Cortex of kidney (tissue), 1 donor: ENCODE data around the gene ZNF778.

Source experiments
- DNase-seq: peaks from one replicate; lab custom pipeline; 2025; lab: John Stamatoyannopoulos, UW

Gene ZNF778

DNA sequence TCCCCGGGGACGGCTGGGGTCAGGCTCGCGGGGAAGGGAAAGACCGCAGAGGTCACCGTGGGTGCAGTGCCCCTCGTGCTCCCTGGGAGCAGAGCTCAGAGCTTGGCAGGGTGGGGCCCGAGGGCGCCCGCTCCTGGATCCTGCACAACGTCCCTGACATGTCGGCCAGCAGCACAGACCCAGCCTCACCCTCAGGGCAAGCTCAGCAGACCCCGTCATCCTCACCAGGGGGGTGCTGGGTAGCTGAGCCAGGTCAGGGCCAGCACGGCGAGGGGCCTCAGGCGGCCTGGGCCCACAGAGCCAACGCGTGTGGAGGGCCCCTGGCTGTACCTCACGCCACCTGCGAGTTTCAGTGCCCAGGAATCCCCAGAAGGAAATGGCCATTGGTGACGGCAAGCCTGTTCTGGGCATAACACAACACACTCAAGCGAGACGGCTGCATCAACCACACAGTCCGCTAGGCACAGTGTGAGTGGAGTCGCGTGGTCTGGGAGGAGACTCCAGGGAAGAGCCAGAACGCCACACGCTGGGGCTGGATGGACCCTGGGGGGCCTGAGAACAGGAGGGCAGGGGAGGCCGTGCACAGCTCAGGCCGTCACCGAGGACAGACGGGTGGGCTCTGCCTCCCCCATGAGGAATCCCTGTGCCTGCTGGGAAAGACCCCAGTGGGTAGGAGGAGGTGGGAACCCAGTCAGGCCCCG lies 60.3 kb downstream of the ZNF778 start:
- no peak for DNase-seq

DNA sequence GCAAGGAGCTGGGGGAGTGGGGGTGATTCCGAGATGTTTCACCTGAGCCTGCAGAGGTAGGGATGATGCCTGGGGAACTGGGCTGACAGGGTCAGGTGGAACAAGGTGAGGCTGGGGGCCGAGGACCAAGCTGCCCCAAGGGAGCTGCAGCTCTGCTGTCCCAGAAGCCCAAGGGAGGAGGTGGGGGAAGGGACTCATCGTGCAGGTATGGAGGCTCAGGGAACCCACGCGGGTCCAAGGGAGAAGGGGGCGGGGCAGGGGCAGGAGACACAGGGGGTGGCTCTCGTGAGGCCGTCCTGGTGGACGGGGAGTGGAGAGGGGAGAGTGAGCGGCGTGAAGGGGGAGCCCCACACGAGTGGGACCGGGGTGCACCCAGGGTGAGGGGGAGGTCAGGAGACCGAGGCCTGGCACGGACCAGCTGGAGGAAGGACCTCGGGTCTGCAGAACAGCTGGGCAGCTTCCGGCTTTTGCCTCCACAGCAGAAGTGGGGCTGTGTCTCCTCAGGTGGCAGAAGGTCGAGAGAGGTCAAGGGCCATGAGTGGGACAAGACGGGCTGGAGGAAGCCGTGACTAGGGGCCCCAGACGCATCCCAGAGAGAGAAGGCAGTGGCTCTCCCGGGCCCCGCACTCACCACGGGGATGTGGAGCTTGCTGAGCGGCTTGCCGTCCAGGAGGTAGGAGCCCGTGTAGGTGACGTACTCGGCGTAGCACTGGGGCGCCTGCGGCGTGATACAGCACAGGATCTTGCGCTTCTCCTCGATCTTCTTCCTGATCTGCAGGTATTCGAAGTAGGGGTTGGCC lies 61.1 kb downstream of the ZNF778 start:
- DNase-seq = no peak

DNA sequence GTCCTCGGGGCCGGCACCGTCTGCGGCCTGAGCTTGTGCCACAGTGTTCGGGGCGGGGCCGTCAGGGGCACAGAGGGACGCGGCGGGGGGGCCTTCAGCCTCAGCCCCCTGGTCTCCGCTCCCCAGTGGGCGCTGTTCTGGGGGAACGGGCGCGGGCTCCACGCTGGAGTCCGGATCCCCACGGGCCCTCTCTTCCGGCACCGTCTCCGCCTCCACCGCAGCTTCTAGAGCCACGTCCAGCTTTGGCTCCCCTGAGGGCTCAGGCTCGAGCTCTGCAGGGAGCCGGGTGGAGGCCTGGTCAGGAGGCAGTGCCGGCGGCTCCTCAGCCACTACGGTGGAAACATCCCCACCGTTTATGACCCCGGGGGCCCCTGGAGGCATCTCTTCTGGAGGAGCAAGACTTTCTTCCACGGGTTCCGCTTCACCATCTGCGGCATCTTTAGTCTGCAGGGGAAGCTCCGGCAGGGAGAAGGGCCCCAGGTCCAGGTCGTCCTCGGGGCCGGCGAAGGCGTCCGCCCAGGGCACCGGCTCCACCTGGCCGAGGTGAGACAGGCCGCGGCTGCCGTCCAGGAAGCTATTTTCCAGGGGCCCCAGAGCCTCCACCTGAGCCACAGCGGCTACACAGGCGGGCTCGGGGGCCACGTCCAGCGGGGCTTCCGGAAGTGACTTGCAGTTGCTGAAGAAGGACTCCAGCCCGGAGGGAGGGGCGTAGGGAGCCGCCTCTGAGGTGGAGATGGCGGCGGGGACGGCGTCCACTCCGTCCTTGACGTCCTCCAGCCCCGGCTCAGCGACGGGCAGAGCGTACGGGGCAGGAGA lies 62.4 kb downstream of the ZNF778 start:
- DNase-seq = no peak

DNA sequence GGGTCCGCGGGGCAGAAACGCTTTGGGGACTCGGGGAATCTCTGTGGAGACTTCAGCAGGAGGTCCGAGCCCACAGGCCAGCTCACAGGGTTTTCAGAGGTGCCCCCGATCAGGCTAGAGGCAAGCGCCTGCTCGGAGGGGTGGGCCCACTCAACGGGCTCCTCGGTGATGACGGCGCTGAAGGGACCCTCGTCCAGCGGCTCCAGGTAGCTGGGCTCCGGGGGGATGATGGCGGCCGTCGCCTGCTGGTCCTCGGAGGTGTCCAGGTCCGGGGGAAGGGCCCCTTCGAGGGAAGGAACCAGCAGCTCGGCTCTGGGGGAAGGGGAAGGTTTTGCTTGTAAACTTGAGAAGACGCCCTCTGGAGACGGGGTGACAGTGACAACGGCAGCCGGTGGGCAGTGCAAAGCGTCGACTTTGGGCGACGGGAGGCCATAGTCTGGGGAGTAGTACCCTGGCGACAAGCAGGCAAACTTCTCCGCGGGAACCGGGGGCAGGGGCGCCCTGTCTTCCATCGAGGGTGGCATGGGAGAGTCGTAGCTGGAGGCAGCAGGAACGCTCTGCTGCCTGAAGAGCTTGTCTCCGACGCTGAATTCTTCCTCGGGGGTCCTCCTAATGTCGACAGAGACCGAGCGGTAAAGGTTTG lies 63.2 kb downstream of the ZNF778 start:
- no peak for DNase-seq

GRCh38 chr16:89281189-89281577 lies 63.7 kb downstream of the ZNF778 start:
- no peak for DNase-seq

- no peak for DNase-seq
Observed at GRCh38 chr16:89281829-89282228, 64.3 kb downstream of the ZNF778 start.

DNA sequence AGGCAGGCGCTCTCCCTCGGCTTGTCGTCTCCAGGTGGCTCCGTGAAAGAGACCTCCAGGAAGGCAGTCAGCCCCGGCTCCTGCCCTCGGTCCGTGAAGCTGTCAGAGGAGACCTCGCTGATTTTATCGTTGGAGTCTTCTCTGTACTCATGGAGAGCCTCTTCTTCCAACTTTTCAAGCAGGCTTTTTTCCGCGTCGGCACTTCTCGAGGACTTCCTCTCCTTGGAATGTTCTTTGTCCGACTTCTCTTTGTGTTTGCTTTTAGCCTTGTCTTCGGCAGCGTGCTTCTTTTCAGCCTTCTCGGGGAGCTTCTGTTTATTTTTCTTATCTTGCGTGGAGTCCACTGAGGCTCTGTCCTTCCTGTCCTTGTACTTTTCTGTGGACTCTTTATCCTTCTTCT lies 65.0 kb downstream of the ZNF778 start:
- DNase-seq = no peak

- DNase-seq = no peak
Observed at GRCh38 chr16:89283449-89283848, 65.9 kb downstream of the ZNF778 start.

- DNase-seq = no peak
Observed at GRCh38 chr16:89285381-89285780, 67.9 kb downstream of the ZNF778 start.

DNA sequence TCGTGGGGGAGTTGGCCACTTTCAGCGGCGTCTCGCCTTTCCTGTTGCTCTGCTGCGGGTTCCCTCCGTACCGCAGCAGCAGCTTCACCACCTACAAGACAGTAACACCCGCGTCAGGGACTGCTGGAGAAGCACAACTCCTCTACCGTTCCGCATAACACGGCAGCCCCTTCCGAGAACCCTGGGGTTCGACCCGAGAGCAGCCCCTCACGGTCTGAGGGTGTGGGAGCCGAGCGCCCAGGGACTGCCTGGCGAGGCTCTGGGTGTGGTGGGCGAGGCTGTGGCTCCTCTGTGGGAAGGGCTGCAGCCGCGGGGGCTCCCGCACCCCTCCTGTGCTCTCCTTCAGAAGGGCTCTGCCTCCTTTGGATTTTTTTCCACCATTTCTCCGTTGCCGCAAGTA lies 68.6 kb downstream of the ZNF778 start:
- no peak for DNase-seq
